Measurements from ENCODE around the gene CSNK1A1.
"Not testable (repeated sequence)": the region's sequence is repeated elsewhere in the genome, so short reads cannot be mapped to it uniquely, and the experiment has no call there.

CSNK1A1 gene

DNA sequence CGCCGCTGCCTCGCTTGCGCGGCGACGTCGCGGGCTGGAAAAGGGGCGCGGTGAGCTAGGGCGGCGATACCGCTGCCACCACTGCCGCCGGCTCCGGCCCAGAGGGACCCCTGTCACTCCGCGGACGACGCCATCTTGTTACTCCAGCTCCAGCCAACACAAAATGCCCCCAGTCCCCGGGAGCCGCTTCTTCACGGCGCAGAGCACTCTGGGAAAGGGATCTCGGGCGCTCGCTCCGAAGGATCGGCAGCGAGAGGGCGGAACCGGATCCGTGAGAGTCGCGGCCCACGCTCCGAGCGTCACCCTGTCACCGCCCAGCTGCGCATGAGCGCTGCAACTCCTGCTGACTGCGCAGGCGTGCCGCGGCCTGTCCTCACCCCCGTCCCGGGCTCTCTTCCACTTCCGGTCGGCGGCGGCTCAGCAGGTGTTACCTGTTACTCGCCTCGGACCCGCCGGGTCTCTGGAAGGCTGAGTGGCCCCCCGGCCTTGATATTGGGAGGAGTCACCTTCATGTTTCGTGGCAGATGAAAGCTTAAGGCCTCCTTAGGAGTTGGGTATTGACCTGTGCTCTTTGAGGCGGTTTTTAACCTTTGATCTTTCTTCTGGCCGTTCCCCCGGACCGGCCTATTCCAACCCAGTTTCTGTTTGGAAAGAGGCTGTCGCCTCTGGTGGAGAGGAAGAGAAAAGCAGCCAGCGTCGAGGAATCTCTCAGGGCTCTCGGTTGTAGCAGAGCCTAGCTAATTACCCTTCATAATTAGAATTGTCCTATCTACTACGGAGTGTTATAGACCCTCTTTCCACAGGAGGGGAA is at the start of gene CSNK1A1:
Gene CSNK1A1, minus strand, starts transcription at position 213 of the 811 bp plus-strand sequence. CDS start 475 bp downstream, outside the sequence.
- peak; percentile 74 for TF ChIP-seq CTCF (IDR thresholded peaks at IDR 0.05; ENCODE audit: insufficient read depth, low read length, poor library complexity, severe bottlenecking)
- peak; percentile 100 for DNase-seq (ENCODE audit: extremely low read depth, insufficient read length)
- Histone ChIP-seq H3K36me3 (ENCODE audit: control insufficient read depth, insufficient read depth, low read length) (no peaks in the 10 kb centered on the region; the same call in none of the 2 replicates), H3K4me3 (replicated peaks; ENCODE audit: low read depth, low read length) (peak within 1 kb of the TSS; percentile 99), H3K27me3 (replicated peaks; ENCODE audit: control insufficient read depth, insufficient read depth, low read length) (no peaks in the 10 kb centered on the region)

- Histone ChIP-seq H3K27me3 (replicated peaks; ENCODE audit: control insufficient read depth, insufficient read depth, low read length) (no peaks in the 10 kb centered on the region), H3K4me3 (replicated peaks; ENCODE audit: low read depth, low read length) (no peak overlapping the region), H3K36me3 (ENCODE audit: control insufficient read depth, insufficient read depth, low read length) (no peaks in the 10 kb centered on the region)
- no peak for DNase-seq (ENCODE audit: extremely low read depth, insufficient read length)
- TF ChIP-seq CTCF (IDR thresholded peaks at IDR 0.05; ENCODE audit: insufficient read depth, low read length, poor library complexity, severe bottlenecking): no peak
These were observed 49.7 kb upstream of the CSNK1A1 start for GRCh38 chr5:149600932-149601331.

- H3K27me3 ChIP-seq (replicated peaks; ENCODE audit: control insufficient read depth, insufficient read depth, low read length): no peaks in the 10 kb centered on the region
- TF ChIP-seq CTCF (IDR thresholded peaks at IDR 0.05; ENCODE audit: insufficient read depth, low read length, poor library complexity, severe bottlenecking): no peak
- H3K4me3 ChIP-seq (replicated peaks; ENCODE audit: low read depth, low read length): no peak overlapping the region
- DNase-seq (ENCODE audit: extremely low read depth, insufficient read length): no peak
- no peaks in the 10 kb centered on the region for H3K36me3 ChIP-seq (ENCODE audit: control insufficient read depth, insufficient read depth, low read length)
These were observed 48.1 kb upstream of the CSNK1A1 start for GRCh38 chr5:149599375-149599774.

DNA sequence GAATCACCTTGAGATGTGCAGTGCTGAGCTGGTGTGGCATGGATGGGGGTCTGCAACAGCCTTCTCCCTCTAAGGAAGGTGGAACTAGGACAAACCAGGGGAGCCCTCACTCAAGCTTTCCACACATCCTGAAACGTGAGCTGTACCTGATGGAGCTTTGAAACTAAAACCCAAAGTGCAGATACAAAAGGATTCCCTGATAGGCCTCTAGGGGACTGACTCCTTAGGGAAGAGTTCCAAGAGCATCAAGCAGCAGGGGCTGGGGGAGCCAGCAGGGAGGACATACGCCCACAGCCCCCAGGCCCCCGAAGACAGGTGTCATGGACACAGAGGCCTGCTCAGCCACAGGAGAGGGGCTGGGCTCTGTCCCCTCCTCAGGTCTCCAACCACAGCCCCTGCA is 47.7 kb upstream of the CSNK1A1 start:
- Histone ChIP-seq H3K27me3 (replicated peaks; ENCODE audit: control insufficient read depth, insufficient read depth, low read length) (no peaks in the 10 kb centered on the region), H3K36me3 (ENCODE audit: control insufficient read depth, insufficient read depth, low read length) (no peaks in the 10 kb centered on the region), H3K4me3 (replicated peaks; ENCODE audit: low read depth, low read length) (no peak overlapping the region)
- TF ChIP-seq CTCF (IDR thresholded peaks at IDR 0.05; ENCODE audit: insufficient read depth, low read length, poor library complexity, severe bottlenecking): no peak
- DNase-seq (ENCODE audit: extremely low read depth, insufficient read length): no peak

- H3K27me3 ChIP-seq (replicated peaks; ENCODE audit: control insufficient read depth, insufficient read depth, low read length); H3K36me3 ChIP-seq (ENCODE audit: control insufficient read depth, insufficient read depth, low read length); H3K4me3 ChIP-seq (replicated peaks; ENCODE audit: low read depth, low read length); DNase-seq (ENCODE audit: extremely low read depth, insufficient read length): not testable (repeated sequence)
These were observed 47.0 kb upstream of the CSNK1A1 start for GRCh38 chr5:149598234-149598633.

GRCh38 chr5:149597618-149598017 is 46.4 kb upstream of the CSNK1A1 start:
- Histone ChIP-seq H3K4me3 (replicated peaks; ENCODE audit: low read depth, low read length) (no peak overlapping the region), H3K27me3 (replicated peaks; ENCODE audit: control insufficient read depth, insufficient read depth, low read length) (no peaks in the 10 kb centered on the region), H3K36me3 (ENCODE audit: control insufficient read depth, insufficient read depth, low read length) (no peaks in the 10 kb centered on the region)
- no peak for DNase-seq (ENCODE audit: extremely low read depth, insufficient read length)
- no peak for TF ChIP-seq CTCF (IDR thresholded peaks at IDR 0.05; ENCODE audit: insufficient read depth, low read length, poor library complexity, severe bottlenecking)

Data from GM06990 (cell line).